ENCODE data around the gene TMEM253.

Gene TMEM253

GRCh38 chr14:21100931-21101330 is at the start of gene TMEM253:
TSS of gene TMEM253 (plus strand) at chr14:21101066. CDS start at chr14:21101344, 278 bp downstream.
- no peak for TF ChIP-seq CTCF (IDR thresholded peaks at IDR 0.05; ENCODE audit: borderline replicate concordance, insufficient read depth, low read depth, low read length)
- H3K4me3 ChIP-seq (ENCODE audit: low read depth, low read length): no peak within 1 kb of the TSS

GRCh38 chr14:21053184-21054122 is 47.4 kb upstream of the TMEM253 start:
- no peak overlapping the region for H3K4me3 ChIP-seq (ENCODE audit: low read depth, low read length)
- no peak for TF ChIP-seq CTCF (IDR thresholded peaks at IDR 0.05; ENCODE audit: borderline replicate concordance, insufficient read depth, low read depth, low read length)

- H3K4me3 ChIP-seq (ENCODE audit: low read depth, low read length): no peak overlapping the region
- no peak for TF ChIP-seq CTCF (IDR thresholded peaks at IDR 0.05; ENCODE audit: borderline replicate concordance, insufficient read depth, low read depth, low read length)
Measured at GRCh38 chr14:21054123-21054767, 46.6 kb upstream of the TMEM253 start.

- no peak for TF ChIP-seq CTCF (IDR thresholded peaks at IDR 0.05; ENCODE audit: borderline replicate concordance, insufficient read depth, low read depth, low read length)
- no peak overlapping the region for H3K4me3 ChIP-seq (ENCODE audit: low read depth, low read length)
Measured at GRCh38 chr14:21054768-21055145, 46.1 kb upstream of the TMEM253 start.

GRCh38 chr14:21055432-21056117 is 45.3 kb upstream of the TMEM253 start:
- TF ChIP-seq CTCF (IDR thresholded peaks at IDR 0.05; ENCODE audit: borderline replicate concordance, insufficient read depth, low read depth, low read length): no peak
- no peak overlapping the region for H3K4me3 ChIP-seq (ENCODE audit: low read depth, low read length)

GRCh38 chr14:21056520-21057163 is 44.2 kb upstream of the TMEM253 start:
- TF ChIP-seq CTCF (IDR thresholded peaks at IDR 0.05; ENCODE audit: borderline replicate concordance, insufficient read depth, low read depth, low read length): no peak
- no peak overlapping the region for H3K4me3 ChIP-seq (ENCODE audit: low read depth, low read length)

Measured in GM12875 (cell line).